B cell (primary cell): Measurements from ENCODE around the gene ERC2. TPM values are rescaled to one million over a fixed set of nuclear protein-coding genes. Genes with fewer than 3 reads are reported as not detected.

ENCODE experiments used
- ATAC-seq: fragments of 200-7000 bp; cut with Tn5 transposase; one replicate; pipeline ENCODE4 v1.10.0; 2021; ENCODE audit warnings: low read depth, mild to moderate bottlenecking, moderate number of reproducible peaks, moderate library complexity
- CTCF ChIA-PET: fragments of 350-600 bp; sonication (Branson Sonifier 250); formaldehyde crosslinking; loops from one replicate; lab custom pipeline; 2021; ENCODE audit warnings: antibody characterized with exemption, inconsistent platforms; lab: Charles Lee
- POLR2A ChIA-PET: fragments of 350-600 bp; sonication (Branson Sonifier 250); formaldehyde crosslinking; loops from one replicate; lab custom pipeline; 2021; ENCODE audit warnings: antibody characterized with exemption; lab: Charles Lee
- DNase-seq: peaks from one replicate; pipeline ENCODE4 v3.0.0; 2013
- H2AFZ ChIP-seq: 2 replicates; pipeline ENCODE4 v1.6.1; 2012; ENCODE audit warnings: mild to moderate bottlenecking, low read depth, low read length; ENCODE audit not compliant: insufficient read depth, poor library complexity, severe bottlenecking
- H3K27ac ChIP-seq, 2 donors: 1 replicate in 1 of 2; 2 replicates in 1 of 2; pipeline ENCODE4 v1.5.1; 2012 to 2013; ENCODE audit warnings: low read length in 2 of 2, mild to moderate bottlenecking in 2 of 2, moderate library complexity in 1 of 2
- H3K27me3 ChIP-seq, 4 experiments: fragments of 200-600 bp in 1 of 4; sonication (generic) in 1 of 4; replicated peaks in 1 of 4; 1 replicate in 2 of 4; 2 replicates in 2 of 4; pipeline versions ENCODE4 v1.6.1 to v1.7.0; 2013 to 2016; ENCODE audit warnings: low read length in 3 of 4, mild to moderate bottlenecking in 2 of 4, mixed read lengths in 1 of 4, moderate library complexity in 1 of 4; ENCODE audit not compliant: insufficient read depth in 4 of 4, control insufficient read depth in 3 of 4; ENCODE audit errors: control extremely low read depth in 1 of 4
- H3K36me3 ChIP-seq, 2 experiments: replicated peaks in 1 of 2; 1 replicate in 1 of 2; 2 replicates in 1 of 2; pipeline versions ENCODE4 v1.6.1 to v1.7.1; 2013; ENCODE audit warnings: low read length in 1 of 2; ENCODE audit not compliant: insufficient read depth in 2 of 2, control insufficient read depth in 1 of 2; ENCODE audit errors: control extremely low read depth in 1 of 2, extremely low read depth in 1 of 2
- H3K4me1 ChIP-seq, 2 donors: fragments of 200-600 bp in 1 of 2; sonication (generic) in 1 of 2; 1 replicate in 1 of 2; 2 replicates in 1 of 2; pipeline versions ENCODE4 v1.5.1 to v1.6.1; 2013 to 2017; ENCODE audit warnings: low read length in 2 of 2; ENCODE audit not compliant: control insufficient read depth in 2 of 2, insufficient read depth in 2 of 2
- H3K4me2 ChIP-seq: replicated peaks from 2 replicates; pipeline ENCODE3; 2012; ENCODE audit warnings: mild to moderate bottlenecking, low read depth, low read length; ENCODE audit not compliant: poor library complexity, severe bottlenecking
- H3K4me3 ChIP-seq, 5 experiments: fragments of 200-600 bp in 1 of 5; sonication (generic) in 1 of 5; 1 replicate in 3 of 5; 2 replicates in 2 of 5; pipeline versions ENCODE4 v1.5.1 to v1.7.0; 2011 to 2016; ENCODE audit warnings: low read length in 4 of 5, mild to moderate bottlenecking in 4 of 5, low read depth in 2 of 5, control low read depth in 1 of 5, moderate library complexity in 1 of 5; ENCODE audit not compliant: insufficient read depth in 1 of 5; ENCODE audit errors: control extremely low read depth in 1 of 5, extremely low read depth in 1 of 5
- H3K79me2 ChIP-seq: fragments of 200-600 bp; sonication (generic); one replicate; pipeline ENCODE4 v1.6.0; 2016; ENCODE audit warnings: low read length; ENCODE audit not compliant: control insufficient read depth, insufficient read depth
- H3K9ac ChIP-seq: fragments of 200-600 bp; sonication (generic); 2 replicates; pipeline ENCODE4 v1.6.1; 2017; ENCODE audit warnings: mild to moderate bottlenecking, low read length, moderate library complexity
- H3K9me3 ChIP-seq, 3 donors: one replicate each; pipeline versions ENCODE4 v1.6.1 to v1.7.1; 2013; ENCODE audit warnings: low read length in 2 of 3; ENCODE audit not compliant: control insufficient read depth in 2 of 3, insufficient read depth in 1 of 3; ENCODE audit errors: control extremely low read depth in 1 of 3
- H4K20me1 ChIP-seq: 2 replicates; pipeline ENCODE4 v1.6.0; 2012; ENCODE audit warnings: mild to moderate bottlenecking, low read length; ENCODE audit not compliant: insufficient read depth, control insufficient read depth, poor library complexity, severe bottlenecking
- H3K27ac Mint-ChIP-seq: one replicate; pipeline ENCODE4 v1.8.0; 2021; ENCODE audit warnings: mixed read lengths
- H3K27me3 Mint-ChIP-seq: one replicate; pipeline ENCODE4 v1.8.0; 2021; ENCODE audit warnings: mixed read lengths
- H3K4me1 Mint-ChIP-seq: one replicate; pipeline ENCODE4 v1.8.0; 2021; ENCODE audit warnings: mixed read lengths
- H3K4me3 Mint-ChIP-seq: one replicate; pipeline ENCODE4 v1.8.0; 2021; ENCODE audit warnings: mixed read lengths
- H3K9me3 Mint-ChIP-seq: one replicate; pipeline ENCODE4 v1.8.0; 2022; ENCODE audit warnings: mixed read lengths; ENCODE audit not compliant: insufficient read depth
- EZH2 ChIP-seq: IDR thresholded peaks from 2 replicates; pipeline ENCODE4 v1.6.1; 2012; ENCODE audit warnings: borderline replicate concordance, low read depth, mild to moderate bottlenecking, moderate library complexity, low read length; ENCODE audit not compliant: insufficient read depth, poor library complexity, severe bottlenecking
- WGBS: methylation state at CpG from one replicate; pipeline ENCODE4 v1.1.5; 2013; ENCODE audit warnings: missing lambda C conversion rate; ENCODE audit not compliant: insufficient coverage; 5-methylcytosine and 5-hydroxymethylcytosine counted together
- intact Hi-C: fragments of 100-400 bp; cut with micrococcal nuclease; formaldehyde crosslinking; loops from one replicate; pipeline ENCODE4 v1.10.0; 2022
- polyA plus RNA-seq: library from polyadenylated mRNA; depleted of rRNA; stranded (reverse); fragments of >200 nt; gene quantifications from 2 replicates; pipeline ENCODE4 v1.2.3, GENCODE V29; 2012
- total RNA-seq, 2 donors: library from RNA; stranded (reverse); fragments of 120-200 nt in 1 of 2; gene quantifications; 1 replicate in 1 of 2; 2 replicates in 1 of 2; pipeline versions ENCODE4 v1.2.3 to v1.2.4, GENCODE V29; 2013 to 2022
- TF ChIP-seq, protein P1 (sequence below): fragments of 200-600 bp; IDR thresholded peaks from one replicate; pipeline ENCODE4 v1.8.0; 2022; ENCODE audit warnings: antibody characterized with exemption, mild to moderate bottlenecking

ERC2 gene
- total and polyA plus RNA-seq, 2 donors (not counting 1 experiment from before 2014, with no cell fraction given), result not detected

DNA sequence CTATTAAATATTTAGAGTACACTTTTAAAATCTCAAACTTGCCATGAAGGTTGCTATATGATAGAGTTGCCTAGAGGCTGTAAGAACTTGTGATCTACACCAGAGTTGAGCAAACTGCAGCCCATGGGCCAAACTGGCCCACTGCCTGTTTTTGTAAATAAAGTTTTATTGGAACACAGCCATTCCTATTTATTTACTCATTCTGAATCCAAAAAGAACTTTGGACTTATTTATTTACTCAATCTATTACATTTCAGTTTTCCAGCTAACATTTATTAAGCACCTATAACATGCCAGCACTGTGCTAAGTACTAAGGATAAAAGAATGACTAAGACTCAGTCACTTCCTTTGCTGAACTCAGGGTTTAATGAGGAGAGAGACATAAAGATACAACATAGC, 403.6 kb downstream of the ERC2 start:
- Mint-ChIP-seq H3K9me3 (peaks cover 3% of the 10 kb centered on the region), H3K4me1 (no peaks in the 10 kb centered on the region), H3K27me3 (peaks cover 5% of the 10 kb centered on the region), H3K4me3 (no peak overlapping the region), H3K27ac (no peak overlapping the region)
- Histone ChIP-seq H3K79me2 (no peaks in the 10 kb centered on the region), H4K20me1 (no peaks in the 10 kb centered on the region), H3K4me3 (no peak overlapping the region), H3K4me2 (no peak overlapping the region), H3K9me3 (peaks cover 0 to 3% (median 0%) of the 10 kb centered on the region in 3 donors), H3K27ac (no peak overlapping the region), H3K9ac (no peak overlapping the region), H3K4me1 (no peaks in the 10 kb centered on the region), H2AFZ (no peak overlapping the region), H3K36me3 (no peaks in the 10 kb centered on the region), H3K27me3 (no peaks in the 10 kb centered on the region)
- CTCF ChIA-PET, result interaction anchor here (0.5 kb wide), 1 partner anchor 11 kb away, joined by 3 read pairs; no protein-coding TSS in a partner anchor
- intact Hi-C loops, result no loop called here
- ATAC-seq (no peak), DNase-seq (no peak)
- TF ChIP-seq EZH2, result no peak
- TF ChIP-seq, protein P1, sequence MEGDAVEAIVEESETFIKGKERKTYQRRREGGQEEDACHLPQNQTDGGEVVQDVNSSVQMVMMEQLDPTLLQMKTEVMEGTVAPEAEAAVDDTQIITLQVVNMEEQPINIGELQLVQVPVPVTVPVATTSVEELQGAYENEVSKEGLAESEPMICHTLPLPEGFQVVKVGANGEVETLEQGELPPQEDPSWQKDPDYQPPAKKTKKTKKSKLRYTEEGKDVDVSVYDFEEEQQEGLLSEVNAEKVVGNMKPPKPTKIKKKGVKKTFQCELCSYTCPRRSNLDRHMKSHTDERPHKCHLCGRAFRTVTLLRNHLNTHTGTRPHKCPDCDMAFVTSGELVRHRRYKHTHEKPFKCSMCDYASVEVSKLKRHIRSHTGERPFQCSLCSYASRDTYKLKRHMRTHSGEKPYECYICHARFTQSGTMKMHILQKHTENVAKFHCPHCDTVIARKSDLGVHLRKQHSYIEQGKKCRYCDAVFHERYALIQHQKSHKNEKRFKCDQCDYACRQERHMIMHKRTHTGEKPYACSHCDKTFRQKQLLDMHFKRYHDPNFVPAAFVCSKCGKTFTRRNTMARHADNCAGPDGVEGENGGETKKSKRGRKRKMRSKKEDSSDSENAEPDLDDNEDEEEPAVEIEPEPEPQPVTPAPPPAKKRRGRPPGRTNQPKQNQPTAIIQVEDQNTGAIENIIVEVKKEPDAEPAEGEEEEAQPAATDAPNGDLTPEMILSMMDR, result no peak
- POLR2A ChIA-PET, result no interaction called here

DNA sequence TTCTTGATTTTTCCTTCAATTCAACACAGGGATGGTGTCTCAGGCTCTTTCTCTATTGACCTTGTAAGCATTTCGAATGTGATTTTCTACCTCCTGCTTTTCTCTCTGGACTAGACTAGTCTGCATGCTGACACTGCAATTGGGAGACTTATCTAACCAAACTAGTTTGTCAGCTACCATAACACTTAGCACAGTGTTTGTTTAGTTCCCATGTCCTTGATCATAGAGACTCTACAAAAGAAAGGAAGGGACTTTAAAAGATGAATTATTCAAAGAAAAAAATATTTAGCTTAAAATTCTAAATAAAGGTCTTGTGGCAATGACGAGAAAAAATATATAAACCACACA, 407.0 kb downstream of the ERC2 start:
- ATAC-seq, result no peak
- Mint-ChIP-seq H3K9me3 (peaks cover 3% of the 10 kb centered on the region), H3K27me3 (no peaks in the 10 kb centered on the region), H3K27ac (no peak overlapping the region), H3K4me1 (no peaks in the 10 kb centered on the region), H3K4me3 (no peak overlapping the region)
- H4K20me1 ChIP-seq, result no peaks in the 10 kb centered on the region
- 100% methylated on average over 1 of the region's 2 CpGs for WGBS
- peaks cover 0 to 3% (median 0%) of the 10 kb centered on the region in 3 donors for H3K9me3 ChIP-seq
- no peak overlapping the region for H2AFZ ChIP-seq
- no peak for TF ChIP-seq EZH2
- TF ChIP-seq, protein P1, result no peak
- DNase-seq, result no peak
- no peak overlapping the region for H3K4me2 ChIP-seq
- intact Hi-C loops, result no loop called here
- no peaks in the 10 kb centered on the region for H3K36me3 ChIP-seq
- H3K4me1 ChIP-seq, result no peaks in the 10 kb centered on the region
- no peaks in the 10 kb centered on the region for H3K79me2 ChIP-seq
- no peaks in the 10 kb centered on the region for H3K27me3 ChIP-seq
- no peak overlapping the region for H3K9ac ChIP-seq
- H3K27ac ChIP-seq, result no peak overlapping the region
- CTCF ChIA-PET, result no interaction called here
- POLR2A ChIA-PET, result no interaction called here
- H3K4me3 ChIP-seq, result no peak overlapping the region
